GM15510 (cell line): Measurements from ENCODE around the gene CD22.

Experiments used
- POLR2A ChIP-seq: IDR thresholded peaks from 3 replicates; pipeline ENCODE4 v1.6.1; 2011; ENCODE audit warnings: borderline replicate concordance; ENCODE audit not compliant: insufficient read length; ENCODE audit errors: extremely low read depth

Gene CD22

DNA sequence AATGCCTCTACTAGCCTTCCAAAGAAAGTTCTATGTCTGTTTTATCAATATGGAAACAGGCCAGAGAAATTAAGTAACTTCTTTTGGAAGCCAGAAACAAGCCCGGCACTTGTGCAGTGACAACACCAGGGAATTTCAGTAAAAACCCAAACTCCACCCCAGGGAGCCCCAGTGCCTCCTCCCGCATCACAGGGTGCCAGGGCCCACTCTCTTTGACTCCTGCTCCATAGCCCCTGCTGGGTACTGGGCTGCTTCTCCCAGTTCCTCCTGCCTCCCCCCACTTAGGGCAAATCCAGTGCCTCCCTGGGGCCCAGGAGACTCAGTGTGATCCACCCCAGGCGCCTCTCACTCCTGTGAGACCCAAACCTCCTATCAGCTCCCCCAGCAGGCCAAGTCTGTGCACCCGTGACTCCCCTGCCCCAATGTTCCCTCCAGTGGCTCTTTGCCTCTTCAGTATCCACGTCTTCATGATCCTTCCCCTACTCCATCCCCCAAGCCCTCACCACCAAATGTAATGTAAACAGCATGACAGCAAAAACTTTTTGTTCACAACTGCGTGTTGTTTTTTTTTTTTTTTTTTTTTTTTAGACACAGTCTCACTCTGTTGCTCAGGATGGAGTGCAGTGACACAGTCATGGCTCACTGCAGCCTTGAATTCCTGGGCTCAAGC lies 26.9 kb downstream of the CD22 start:
- no peak for TF ChIP-seq POLR2A

DNA sequence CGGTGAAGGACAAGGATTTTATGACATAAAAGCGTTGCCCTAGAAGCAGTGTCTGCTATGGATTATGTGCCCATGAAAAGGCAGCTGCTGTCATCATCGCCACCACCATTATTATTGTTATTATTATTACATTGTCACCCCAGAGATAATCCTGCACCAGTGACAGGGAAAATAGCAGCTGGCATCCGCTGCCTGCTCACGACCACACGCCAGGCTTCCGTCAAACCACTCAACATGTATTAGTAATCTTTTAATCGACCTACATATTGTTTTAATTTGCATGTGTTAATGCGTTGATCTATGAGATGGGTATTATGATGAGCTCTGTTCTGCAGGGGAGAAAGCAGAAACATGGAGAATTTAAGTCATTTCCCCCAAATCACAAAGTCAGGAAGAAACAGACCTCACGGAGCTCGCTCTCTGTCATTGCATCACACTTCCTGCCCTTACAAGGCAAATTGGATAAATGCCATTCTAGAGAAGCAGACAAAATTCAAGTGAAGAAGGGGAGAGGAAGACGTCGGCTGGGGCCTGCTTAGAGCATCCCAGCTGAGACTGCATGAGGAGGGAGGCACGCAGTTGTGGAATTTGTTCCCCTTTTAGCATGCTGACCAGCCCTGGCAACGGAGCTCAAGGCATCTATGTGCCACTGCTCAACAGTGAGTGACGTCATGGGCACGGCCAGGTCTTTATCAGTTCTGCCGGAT lies 29.0 kb downstream of the CD22 start, which contains the start of gene FFAR3:
Gene FFAR3, plus strand, starts transcription at position 594 of the 707 bp plus-strand sequence. CDS start 431 bp downstream, outside the sequence.
- no peak for TF ChIP-seq POLR2A

DNA sequence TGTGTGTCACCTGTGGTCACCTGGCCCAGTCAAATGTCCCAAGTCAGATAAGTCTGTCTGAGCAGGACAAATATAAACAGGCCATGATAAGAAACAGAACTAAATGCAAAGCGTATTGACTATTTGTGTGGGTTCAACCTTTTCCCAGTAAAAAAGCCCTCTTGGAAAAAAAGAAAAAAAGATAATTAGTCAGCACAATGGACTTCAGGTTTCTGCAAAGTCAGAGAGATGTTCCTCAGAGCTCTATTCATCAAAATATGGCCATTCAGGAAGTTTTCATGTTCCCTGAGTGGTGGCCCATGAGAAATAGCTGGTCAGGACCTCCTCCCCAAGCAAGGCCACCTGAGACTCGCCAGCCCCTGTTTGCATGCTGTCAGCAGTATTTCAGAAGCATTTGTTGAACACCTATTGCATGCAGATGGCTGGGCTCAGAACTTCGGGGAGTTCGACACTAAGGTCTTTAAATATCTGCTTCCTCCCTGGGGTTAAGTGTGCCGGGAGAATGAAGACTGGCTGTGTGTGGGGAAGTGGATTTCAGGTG lies 32.0 kb downstream of the CD22 start:
- no peak for TF ChIP-seq POLR2A

DNA sequence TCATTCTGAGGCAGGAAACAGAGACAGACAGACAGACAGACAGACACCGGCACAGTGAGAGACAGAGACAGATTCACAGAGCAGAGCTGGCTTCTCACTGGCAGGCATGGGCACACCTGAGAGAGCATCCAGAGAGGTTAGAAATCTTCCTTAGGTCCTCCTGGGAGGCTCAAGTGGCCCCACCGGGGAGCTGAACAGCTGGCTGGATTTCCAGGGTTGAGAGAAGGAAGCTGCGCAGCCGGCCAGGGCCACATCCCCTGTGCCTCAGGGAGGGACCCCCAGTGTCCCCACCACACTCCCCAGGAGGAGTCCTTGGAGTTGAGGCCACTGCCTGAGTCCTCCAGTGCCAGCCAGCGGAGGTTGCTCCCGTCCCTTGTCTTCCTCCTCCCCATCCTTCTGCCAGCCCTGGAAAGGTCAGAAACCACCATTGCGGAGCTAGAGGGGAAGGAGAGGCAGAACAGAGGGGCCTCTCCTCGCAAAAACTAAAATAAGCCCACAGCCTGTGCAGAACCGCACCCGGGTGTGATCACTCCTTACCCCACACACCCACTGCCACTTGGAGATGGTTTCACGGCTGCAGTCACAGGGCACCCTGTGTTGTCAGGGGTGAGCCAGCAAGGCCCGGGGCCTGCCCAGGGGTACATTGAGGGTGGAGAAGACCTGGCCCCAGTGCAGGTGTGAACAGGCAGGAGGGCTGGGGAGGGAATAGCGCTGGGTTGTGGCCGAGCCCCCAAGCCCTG lies 33.4 kb downstream of the CD22 start:
- no peak for TF ChIP-seq POLR2A

GRCh38 chr19:35363001-35363590 lies 34.1 kb downstream of the CD22 start:
- no peak for TF ChIP-seq POLR2A

DNA sequence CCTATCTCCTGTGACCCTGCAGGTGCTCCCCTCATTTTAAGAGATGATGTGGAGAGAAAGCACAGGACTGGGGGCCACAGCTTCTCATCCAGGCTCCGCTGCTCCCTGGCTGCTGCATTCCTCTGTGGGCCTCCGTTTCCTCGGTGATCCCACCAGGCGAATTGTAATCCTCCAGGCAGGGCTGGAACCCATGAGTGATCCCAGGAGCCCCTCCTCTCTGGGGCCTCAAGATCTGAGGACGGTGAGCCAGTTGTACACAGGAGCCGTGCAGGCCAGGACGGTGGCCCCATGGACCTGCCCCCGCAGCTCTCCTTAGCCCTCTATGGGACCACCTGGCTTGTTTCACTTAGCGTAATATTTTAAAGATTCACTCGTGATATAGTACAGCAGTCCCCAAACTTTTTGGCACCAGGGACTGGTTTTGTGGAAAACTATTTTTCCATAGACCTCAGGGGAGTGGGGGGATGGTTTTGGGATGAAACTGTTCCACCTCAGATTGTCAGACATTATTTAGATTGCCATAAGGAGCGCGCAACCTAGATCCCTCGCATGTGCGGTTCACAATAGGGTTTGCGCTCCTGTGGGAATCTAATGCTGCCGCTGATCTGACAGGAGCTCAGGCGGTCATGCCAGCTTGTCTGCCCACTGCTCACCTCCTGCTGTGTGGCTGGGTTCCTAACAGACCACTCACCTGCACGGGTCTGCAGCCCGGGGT lies 34.9 kb downstream of the CD22 start:
- no peak for TF ChIP-seq POLR2A

GRCh38 chr19:35365303-35365702 lies 36.3 kb downstream of the CD22 start:
- TF ChIP-seq POLR2A = no peak

- no peak for TF ChIP-seq POLR2A
Observed at GRCh38 chr19:35368378-35368777, 39.4 kb downstream of the CD22 start.

DNA sequence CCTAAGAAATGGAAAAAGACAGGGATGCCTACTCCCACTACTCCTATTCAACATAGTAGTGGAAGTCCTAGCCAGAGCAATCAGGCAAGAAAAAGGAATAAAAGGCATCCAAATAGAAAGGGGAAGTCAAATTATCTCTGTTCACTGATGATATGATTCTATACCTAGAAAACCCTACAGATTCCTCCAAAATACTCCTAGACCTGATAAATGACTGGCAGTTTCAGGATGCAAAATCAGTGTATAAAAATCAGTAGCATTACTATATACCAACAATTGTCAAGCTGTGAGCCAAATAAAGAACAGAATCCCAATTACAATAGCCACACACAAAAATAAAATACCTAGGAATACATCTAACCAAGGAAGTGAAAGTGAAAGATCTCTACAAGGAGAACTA lies 40.5 kb downstream of the CD22 start:
- TF ChIP-seq POLR2A = no peak

- no peak for TF ChIP-seq POLR2A
Observed at GRCh38 chr19:35370722-35371121, 41.7 kb downstream of the CD22 start, which contains the start of gene GPR42. Gene GPR42, plus strand, starts transcription at chr19:35371068. Its CDS starts 292 bp downstream, at chr19:35371360.

DNA sequence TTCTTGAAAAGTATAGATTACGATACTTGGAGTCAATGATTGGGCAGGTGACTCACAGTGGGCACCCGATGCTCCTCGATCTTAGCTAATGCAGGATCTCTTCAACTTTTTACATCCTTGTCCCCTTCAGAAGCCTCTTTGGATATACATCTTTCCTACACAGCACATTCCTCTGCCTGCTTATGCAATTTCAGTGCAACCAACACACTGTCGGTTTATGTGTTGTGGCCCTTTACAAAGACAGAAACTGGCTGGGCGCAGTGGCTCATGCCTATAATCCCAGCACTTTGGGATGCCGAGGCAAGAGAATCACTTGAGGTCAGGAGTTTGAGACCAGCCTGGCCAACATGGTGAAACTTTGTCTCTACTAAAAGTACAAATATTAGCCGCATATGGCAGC lies 44.5 kb downstream of the CD22 start:
- no peak for TF ChIP-seq POLR2A

- no peak for TF ChIP-seq POLR2A
Observed at GRCh38 chr19:35375505-35376307, 46.7 kb downstream of the CD22 start.

DNA sequence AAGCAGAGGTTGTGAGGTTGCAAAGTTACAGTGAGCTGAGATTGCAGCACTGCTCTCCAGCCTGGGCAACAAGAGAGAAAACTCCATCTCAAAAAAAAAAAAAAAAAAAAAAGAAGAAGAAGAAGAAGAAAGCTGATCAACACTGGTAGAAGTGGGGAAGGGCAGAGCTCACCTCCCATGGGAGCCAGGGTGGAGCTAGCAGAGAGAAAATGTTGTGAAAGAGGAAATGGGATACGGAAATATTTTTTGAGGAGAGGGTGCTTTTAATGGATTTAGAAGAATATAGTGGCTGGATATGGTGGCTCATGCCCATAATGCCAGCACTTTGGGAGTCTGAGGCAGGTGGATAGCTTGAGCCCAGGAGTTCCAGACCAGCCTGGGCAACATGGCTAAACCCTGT lies 48.7 kb downstream of the CD22 start:
- no peak for TF ChIP-seq POLR2A
